H9 (cell line): ENCODE measurements around the gene UBAC1. TPM values are rescaled to one million over a fixed set of nuclear protein-coding genes. Genes with fewer than 3 reads are reported as not detected.
"Not testable (repeated sequence)": the region's sequence is repeated elsewhere in the genome, so short reads cannot be mapped to it uniquely, and the experiment has no call there.

Experiments
- DNase-seq: peaks from one replicate; pipeline ENCODE4 v3.0.0-alpha.2; 2017
- H2AFZ ChIP-seq: one replicate; pipeline ENCODE4 v1.6.1; 2013; ENCODE audit warnings: mild to moderate bottlenecking, low read length, control low read depth, moderate library complexity
- H2AK5ac ChIP-seq: 2 replicates; pipeline ENCODE4 v1.6.1; 2013; ENCODE audit warnings: low read length, control low read depth, mixed read lengths; ENCODE audit not compliant: insufficient read length
- H2BK120ac ChIP-seq: one replicate; pipeline ENCODE4 v1.6.1; 2013; ENCODE audit warnings: low read depth, mild to moderate bottlenecking, low read length, control low read depth, inconsistent platforms; ENCODE audit not compliant: poor library complexity, severe bottlenecking
- H2BK12ac ChIP-seq: 2 replicates; pipeline ENCODE4 v1.6.1; 2013; ENCODE audit warnings: low read length, control low read depth, mixed read lengths, low read depth; ENCODE audit not compliant: insufficient read length
- H2BK15ac ChIP-seq: 2 replicates; pipeline ENCODE4 v1.6.1; 2013; ENCODE audit warnings: low read depth, low read length, control low read depth
- H2BK20ac ChIP-seq: one replicate; pipeline ENCODE4 v1.6.1; 2013; ENCODE audit warnings: low read depth, mild to moderate bottlenecking, low read length, control low read depth, inconsistent platforms; ENCODE audit not compliant: poor library complexity, severe bottlenecking
- H2BK5ac ChIP-seq: 2 replicates; pipeline ENCODE4 v1.6.1; 2013; ENCODE audit warnings: low read length, control low read depth, mixed read lengths; ENCODE audit not compliant: insufficient read length
- H3K14ac ChIP-seq: 2 replicates; pipeline ENCODE4 v1.6.1; 2013; ENCODE audit warnings: low read length, control low read depth; ENCODE audit not compliant: insufficient read depth
- H3K18ac ChIP-seq: 2 replicates; pipeline ENCODE4 v1.6.1; 2013; ENCODE audit warnings: low read depth, mild to moderate bottlenecking, mixed read lengths, low read length, control low read depth; ENCODE audit not compliant: insufficient read length
- H3K23ac ChIP-seq: 2 replicates; pipeline ENCODE4 v1.6.1; 2013; ENCODE audit warnings: low read length, control low read depth, mixed read lengths, low read depth; ENCODE audit not compliant: insufficient read length
- H3K23me2 ChIP-seq: 2 replicates; pipeline ENCODE4 v1.6.1; 2013; ENCODE audit warnings: low read depth, mild to moderate bottlenecking, mixed read lengths, low read length, control low read depth; ENCODE audit not compliant: insufficient read length, poor library complexity, severe bottlenecking
- H3K27ac ChIP-seq: 2 replicates; pipeline ENCODE4 v1.5.1; 2013; ENCODE audit warnings: low read length, control low read depth, mixed read lengths, low read depth; ENCODE audit not compliant: insufficient read length
- H3K27me3 ChIP-seq: 2 replicates; pipeline ENCODE4 v1.6.1; 2013; ENCODE audit warnings: low read length, control low read depth, inconsistent platforms; ENCODE audit not compliant: insufficient read depth
- H3K4ac ChIP-seq: 2 replicates; pipeline ENCODE4 v1.6.1; 2013; ENCODE audit warnings: low read depth, mild to moderate bottlenecking, control low read depth, inconsistent platforms, low read length, moderate library complexity
- H3K4me1 ChIP-seq: 2 replicates; pipeline ENCODE4 v1.6.1; 2013; ENCODE audit warnings: low read length, control low read depth, inconsistent platforms; ENCODE audit not compliant: insufficient read depth
- H3K4me2 ChIP-seq: 2 replicates; pipeline ENCODE4 v1.6.1; 2013; ENCODE audit warnings: low read length, control low read depth, mixed read lengths; ENCODE audit not compliant: insufficient read length, insufficient read depth
- H3K56ac ChIP-seq: 2 replicates; pipeline ENCODE4 v1.6.1; 2013; ENCODE audit warnings: low read depth, mild to moderate bottlenecking, mixed read lengths, low read length, control low read depth; ENCODE audit not compliant: insufficient read length
- H3K79me1 ChIP-seq: 2 replicates; pipeline ENCODE4 v1.6.1; 2013; ENCODE audit warnings: low read depth, mild to moderate bottlenecking, moderate library complexity, low read length, control low read depth, inconsistent platforms; ENCODE audit not compliant: insufficient read depth, poor library complexity, severe bottlenecking
- H3K79me2 ChIP-seq: 2 replicates; pipeline ENCODE4 v1.6.1; 2013; ENCODE audit warnings: low read length, control low read depth, inconsistent platforms; ENCODE audit not compliant: insufficient read depth
- H3K9ac ChIP-seq: 2 replicates; pipeline ENCODE4 v1.6.1; 2013; ENCODE audit warnings: low read length, control low read depth, mixed read lengths; ENCODE audit not compliant: insufficient read length; ENCODE audit errors: extremely low read depth
- H3K9me3 ChIP-seq: one replicate; pipeline ENCODE4 v1.6.1; 2013; ENCODE audit warnings: low read depth, low read length, inconsistent platforms; ENCODE audit not compliant: control insufficient read depth
- H3T11ph ChIP-seq: one replicate; pipeline ENCODE4 v1.6.1; 2013; ENCODE audit warnings: mild to moderate bottlenecking, low read length, control low read depth, inconsistent platforms
- H4K20me1 ChIP-seq: one replicate; pipeline ENCODE4 v1.6.1; 2013; ENCODE audit not compliant: control insufficient read depth, insufficient read length, insufficient read depth
- H4K5ac ChIP-seq: 2 replicates; pipeline ENCODE4 v1.6.1; 2013; ENCODE audit warnings: low read depth, mild to moderate bottlenecking, mixed read lengths, low read length, control low read depth; ENCODE audit not compliant: insufficient read length
- H4K8ac ChIP-seq: replicated peaks from 2 replicates; pipeline ENCODE4 v1.6.1; 2013; ENCODE audit warnings: low read length, control low read depth, mixed read lengths, low read depth; ENCODE audit not compliant: insufficient read length
- H4K91ac ChIP-seq: 2 replicates; pipeline ENCODE4 v1.6.1; 2013; ENCODE audit warnings: low read depth, mild to moderate bottlenecking, moderate library complexity, mixed read lengths, low read length, control low read depth; ENCODE audit not compliant: insufficient read length
- H3K27ac Mint-ChIP-seq, 3 experiments: 2 replicates in 2 of 3; 3 replicates in 1 of 3; pipeline ENCODE4 v1.8.0; 2020 to 2021; ENCODE audit warnings: mixed read lengths in 3 of 3, mild to moderate bottlenecking in 1 of 3, moderate library complexity in 1 of 3
- H3K27me3 Mint-ChIP-seq: 2 replicates; pipeline ENCODE4 v1.8.0; 2021; ENCODE audit warnings: low read depth, mild to moderate bottlenecking, moderate library complexity, mixed read lengths
- H3K36me3 Mint-ChIP-seq, 3 experiments: 2 replicates in 2 of 3; 3 replicates in 1 of 3; pipeline ENCODE4 v1.8.0; 2020 to 2021; ENCODE audit warnings: low read depth in 3 of 3, mixed read lengths in 3 of 3; ENCODE audit not compliant: insufficient read depth in 1 of 3
- H3K4me1 Mint-ChIP-seq, 2 experiments: 2 replicates each; pipeline ENCODE4 v1.8.0; 2020; ENCODE audit warnings: mixed read lengths in 2 of 2
- H3K4me3 Mint-ChIP-seq, 2 experiments: 2 replicates in 1 of 2; 3 replicates in 1 of 2; pipeline ENCODE4 v1.8.0; 2020 to 2021; ENCODE audit warnings: mild to moderate bottlenecking in 2 of 2, mixed read lengths in 2 of 2, moderate library complexity in 1 of 2
- H3K9me3 Mint-ChIP-seq, 2 experiments: 2 replicates in 1 of 2; 3 replicates in 1 of 2; pipeline ENCODE4 v1.8.0; 2020; ENCODE audit warnings: mild to moderate bottlenecking in 2 of 2, mixed read lengths in 2 of 2, moderate library complexity in 1 of 2
- CTCF ChIP-seq: fragments of 200-600 bp; sonication (generic); conservative IDR thresholded peaks from 3 replicates; pipeline ENCODE4 v1.8.0; 2021; ENCODE audit warnings: antibody characterized with exemption, mild to moderate bottlenecking
- WGBS: extraction: QIAGEN DNeasy Blood & Tissue Kit; methylation state at CpG from one replicate; pipeline ENCODE4 v1.1.7; 2013; ENCODE audit warnings: missing lambda C conversion rate, low lambda C conversion rate, mixed read lengths; ENCODE audit not compliant: insufficient read length; ENCODE audit errors: extremely low coverage; 5-methylcytosine and 5-hydroxymethylcytosine counted together
- total RNA-seq: library from RNA; stranded (reverse); gene quantifications from 2 replicates; pipeline ENCODE4 v1.2.1, GENCODE V29; 2021

UBAC1 gene
- total RNA-seq, 1 experiment from 2014 or later, result 47.5 TPM

DNA sequence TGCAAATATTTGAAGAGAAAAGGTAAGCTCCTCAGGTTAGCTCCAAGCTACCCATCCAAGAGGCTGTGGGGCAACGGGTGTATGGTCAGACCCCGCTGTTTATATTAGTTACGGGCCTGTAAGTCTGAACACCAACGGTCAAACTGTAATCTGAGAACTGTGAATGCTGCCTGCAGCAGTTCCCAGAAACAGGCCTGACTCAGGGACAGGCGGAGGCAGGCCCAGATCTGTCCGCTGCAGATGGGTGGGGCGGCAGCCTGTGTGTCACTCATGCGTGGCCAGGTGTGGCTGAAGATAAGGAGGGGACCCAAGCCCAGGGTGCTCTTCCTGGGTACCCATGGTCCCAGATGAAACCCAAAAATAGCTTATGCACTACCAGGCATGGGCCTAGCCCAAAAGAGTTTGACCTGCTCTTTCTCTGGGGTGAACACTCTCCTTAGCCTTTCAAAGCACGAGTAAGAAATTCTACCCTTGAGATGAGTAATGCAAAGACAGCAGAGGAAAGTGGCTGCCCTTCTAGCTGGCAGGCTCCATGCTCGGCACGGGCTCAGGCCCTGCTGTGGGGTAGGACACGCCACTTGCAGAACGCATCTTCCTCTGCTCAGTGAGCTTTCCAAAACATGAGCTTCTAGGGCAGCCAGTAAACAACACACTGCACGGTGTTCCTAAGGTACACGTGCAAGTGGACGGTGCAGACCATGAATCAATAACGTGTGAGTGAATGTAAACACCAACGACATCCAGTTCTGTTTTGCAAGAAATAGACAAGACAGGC is 9.1 kb downstream of the UBAC1 start:
- Histone ChIP-seq H3K56ac (no peak overlapping the region), H2BK120ac (no peak overlapping the region), H2BK12ac (no peak overlapping the region), H2BK15ac (no peak overlapping the region), H3K4ac (no peak overlapping the region), H3K14ac (no peak overlapping the region), H3K79me2 (peaks cover 1% of the 10 kb centered on the region; the same call in 1 of the 2 replicates), H3K9ac (no peak overlapping the region), H3K18ac (no peak overlapping the region), H3K9me3 (no peaks in the 10 kb centered on the region), H3T11ph (no peak overlapping the region), H3K4me2 (no peak overlapping the region), H2BK20ac (no peak overlapping the region), H2AK5ac (no peak overlapping the region), H4K8ac (no peak overlapping the region), H3K79me1 (peaks cover 2% of the 10 kb centered on the region), H2BK5ac (no peak overlapping the region), H4K20me1 (no peaks in the 10 kb centered on the region), H3K27ac (no peak overlapping the region), H3K23ac (no peak overlapping the region), H3K4me1 (no peaks in the 10 kb centered on the region), H4K5ac (no peak overlapping the region), H2AFZ (no peak overlapping the region), H3K23me2 (no peaks in the 10 kb centered on the region), H3K27me3 (no peaks in the 10 kb centered on the region), H4K91ac (no peak overlapping the region)
- Mint-ChIP-seq H3K27me3 (no peaks in the 10 kb centered on the region), H3K36me3 (peaks cover 17 to 57% (median 55%) of the 10 kb centered on the region in 3 experiments), H3K4me1 (no peaks in the 10 kb centered on the region), H3K27ac (peak overlapping the region in 1 of 3 experiments; percentile 49; a peak in 1 of 7 replicates), H3K4me3 (no peak overlapping the region), H3K9me3 (no peaks in the 10 kb centered on the region)
- DNase-seq, result no peak
- no CpG with 5 or more reads among the region's 18 CpGs for WGBS
- no peak for TF ChIP-seq CTCF

GRCh38 chr9:135951310-135951709 is 9.9 kb downstream of the UBAC1 start:
- not testable (repeated sequence) for H3K4me1 Mint-ChIP-seq, DNase-seq, H2BK5ac ChIP-seq, H3K27ac Mint-ChIP-seq, H3K4ac ChIP-seq, H3K4me2 ChIP-seq, H3K79me1 ChIP-seq, H3K23ac ChIP-seq, H3K23me2 ChIP-seq, H2BK20ac ChIP-seq, H2AK5ac ChIP-seq, H2BK15ac ChIP-seq, H3K14ac ChIP-seq, H3K27me3 ChIP-seq, H2BK120ac ChIP-seq, H3K56ac ChIP-seq, H4K91ac ChIP-seq, H3K4me3 Mint-ChIP-seq, H3K18ac ChIP-seq, H3T11ph ChIP-seq, H3K9ac ChIP-seq, H4K8ac ChIP-seq, H3K9me3 ChIP-seq, H2BK12ac ChIP-seq, H4K5ac ChIP-seq, H3K27me3 Mint-ChIP-seq, H2AFZ ChIP-seq, H3K4me1 ChIP-seq, H3K27ac ChIP-seq, H3K9me3 Mint-ChIP-seq, H3K79me2 ChIP-seq, H4K20me1 ChIP-seq
- H3K36me3 Mint-ChIP-seq, result peaks cover 17 to 64% (median 63%) of the 10 kb centered on the region in 3 experiments
- no CpG with 5 or more reads among the region's 8 CpGs for WGBS
